Measurements from ENCODE around the gene C1QTNF12.

The C1QTNF12 gene

DNA sequence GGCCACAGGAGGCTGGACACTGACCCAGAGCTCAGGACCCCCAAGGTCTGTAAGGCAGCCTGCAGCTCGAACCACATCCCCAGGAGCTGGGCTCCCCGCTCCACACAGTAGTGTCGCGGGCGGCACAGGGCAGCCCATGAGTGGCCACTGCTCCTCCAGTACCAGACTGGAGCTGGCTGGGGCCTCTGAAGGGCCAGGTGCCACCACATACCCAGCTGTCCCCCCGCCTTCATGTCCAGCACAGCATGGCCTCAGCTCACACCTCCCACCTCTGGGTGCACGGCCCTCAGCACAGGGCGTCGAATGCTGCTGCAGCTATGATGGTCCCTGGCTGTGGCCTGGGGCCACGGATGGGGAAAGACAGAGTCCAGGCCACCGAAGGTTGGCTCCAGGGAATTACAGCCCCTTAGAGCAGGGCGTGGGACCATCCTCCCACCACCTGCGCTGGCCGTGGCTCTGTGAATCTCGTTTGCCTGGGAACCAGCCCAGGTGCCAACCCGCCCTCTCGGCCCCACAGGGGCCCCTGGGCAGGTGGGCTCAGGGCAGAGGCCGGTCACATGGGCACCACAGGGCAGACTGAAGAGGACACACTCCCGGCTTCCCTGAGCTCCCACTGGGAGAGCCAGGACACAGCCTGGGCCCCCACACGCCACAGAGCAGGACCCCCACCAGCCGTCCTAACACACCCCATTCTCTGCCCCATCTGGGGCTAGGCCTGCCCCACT lies 30.5 kb downstream of the C1QTNF12 start:
- TF ChIP-seq, protein P1, sequence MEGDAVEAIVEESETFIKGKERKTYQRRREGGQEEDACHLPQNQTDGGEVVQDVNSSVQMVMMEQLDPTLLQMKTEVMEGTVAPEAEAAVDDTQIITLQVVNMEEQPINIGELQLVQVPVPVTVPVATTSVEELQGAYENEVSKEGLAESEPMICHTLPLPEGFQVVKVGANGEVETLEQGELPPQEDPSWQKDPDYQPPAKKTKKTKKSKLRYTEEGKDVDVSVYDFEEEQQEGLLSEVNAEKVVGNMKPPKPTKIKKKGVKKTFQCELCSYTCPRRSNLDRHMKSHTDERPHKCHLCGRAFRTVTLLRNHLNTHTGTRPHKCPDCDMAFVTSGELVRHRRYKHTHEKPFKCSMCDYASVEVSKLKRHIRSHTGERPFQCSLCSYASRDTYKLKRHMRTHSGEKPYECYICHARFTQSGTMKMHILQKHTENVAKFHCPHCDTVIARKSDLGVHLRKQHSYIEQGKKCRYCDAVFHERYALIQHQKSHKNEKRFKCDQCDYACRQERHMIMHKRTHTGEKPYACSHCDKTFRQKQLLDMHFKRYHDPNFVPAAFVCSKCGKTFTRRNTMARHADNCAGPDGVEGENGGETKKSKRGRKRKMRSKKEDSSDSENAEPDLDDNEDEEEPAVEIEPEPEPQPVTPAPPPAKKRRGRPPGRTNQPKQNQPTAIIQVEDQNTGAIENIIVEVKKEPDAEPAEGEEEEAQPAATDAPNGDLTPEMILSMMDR (IDR thresholded peaks at IDR 0.05; ENCODE audit: low read depth, low read length), result no peak
- no peak overlapping the region for H3K4me3 ChIP-seq (ENCODE audit: low read depth, low read length)
- in situ Hi-C loops (cut with HindIII; ENCODE audit: low sequenced_read_pairs), result no loop called here
- no peak for DNase-seq (ENCODE audit: low read depth, low spot score)

DNA sequence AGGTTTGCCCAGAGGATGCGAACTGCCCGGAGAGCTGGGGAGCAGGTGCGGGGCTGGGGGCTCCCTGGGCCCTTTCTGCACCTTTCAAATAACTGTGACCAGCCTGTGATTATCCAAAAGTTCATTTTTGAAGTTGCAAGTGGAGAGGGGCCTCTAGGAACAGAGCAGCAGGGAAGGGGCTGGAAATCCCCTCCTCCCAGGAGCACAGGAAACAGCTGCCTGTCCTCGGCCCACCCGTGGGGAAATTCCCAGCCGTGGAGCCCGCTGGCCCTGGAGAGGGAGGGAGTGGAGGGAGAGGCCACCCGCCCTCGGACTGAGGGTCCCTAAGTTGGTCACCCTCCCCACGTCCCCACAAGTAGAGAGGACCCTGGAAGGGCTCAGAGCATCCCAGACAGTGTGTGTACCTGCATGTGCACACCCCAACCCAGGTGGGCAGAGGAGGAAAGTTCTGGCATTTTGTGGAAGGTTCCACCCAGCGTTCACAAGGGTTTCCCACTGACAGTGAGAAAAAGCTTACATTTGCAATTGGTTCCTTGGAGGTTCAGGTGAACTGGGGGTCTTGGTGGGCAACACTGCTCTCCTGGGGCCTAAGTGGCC lies 31.3 kb downstream of the C1QTNF12 start:
- in situ Hi-C loops (cut with HindIII; ENCODE audit: low sequenced_read_pairs), result no loop called here
- no peak for DNase-seq (ENCODE audit: low read depth, low spot score)

DNA sequence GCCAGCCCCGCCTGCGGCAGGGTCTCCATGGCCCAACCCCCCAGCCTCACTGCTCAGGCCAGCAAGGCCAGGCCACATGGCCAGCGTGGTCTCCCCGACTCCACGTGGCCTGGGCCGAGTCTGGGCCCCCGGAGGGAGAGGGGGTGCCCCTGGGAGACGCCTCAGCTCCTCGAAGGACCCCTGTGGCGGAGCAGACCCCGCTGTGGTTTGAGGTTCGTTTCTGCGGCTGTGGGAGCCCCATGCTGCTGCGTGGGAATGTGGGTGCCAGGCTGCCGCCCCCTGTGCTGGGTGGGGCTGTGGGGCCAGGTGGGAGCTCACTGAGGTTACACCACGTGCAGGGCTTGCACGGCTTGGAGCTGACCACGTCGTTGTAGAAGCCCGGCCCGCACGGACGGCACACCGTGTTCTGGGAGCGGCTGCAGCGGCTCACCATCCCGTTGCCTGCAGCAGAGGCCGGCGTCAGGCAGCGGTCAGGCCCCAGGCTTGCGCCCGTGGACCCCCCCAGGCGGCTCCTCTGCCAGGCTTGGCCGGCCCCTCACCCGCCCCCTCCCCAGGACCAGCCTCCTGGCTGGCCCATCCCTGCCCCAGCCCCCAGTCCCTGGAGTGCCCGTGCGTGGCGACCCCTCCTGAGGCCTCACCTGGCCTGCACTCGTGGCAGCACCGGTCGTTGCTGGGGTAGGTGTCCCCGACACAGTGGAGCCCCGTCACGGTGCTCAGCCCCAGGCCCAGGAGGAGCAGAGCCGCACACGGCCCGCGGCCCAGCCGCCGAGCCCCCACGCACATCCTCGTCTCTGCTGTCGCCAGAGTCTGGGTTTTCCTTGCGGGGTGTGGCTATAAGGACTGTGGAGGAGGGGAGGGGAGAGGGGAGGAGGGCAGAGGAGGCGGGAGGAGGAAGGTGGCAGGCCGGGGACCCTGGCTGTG lies 32.9 kb downstream of the C1QTNF12 start, which contains the start of gene TNFRSF4:
TSS of gene TNFRSF4 (minus strand) at position 809 of the 921 bp plus-strand sequence. CDS start at position 783, 26 bp downstream.
- H3K4me3 ChIP-seq (ENCODE audit: low read depth, low read length), result no peak within 1 kb of the TSS
- TF ChIP-seq, protein P1 (IDR thresholded peaks at IDR 0.05; ENCODE audit: low read depth, low read length), result no peak
- no peak for DNase-seq (ENCODE audit: low read depth, low spot score)
- in situ Hi-C loops (cut with HindIII; ENCODE audit: low sequenced_read_pairs), result no loop called here

More for the DNA sequence above, 31.3 kb downstream of the C1QTNF12 start:
- TF ChIP-seq, protein P1 (IDR thresholded peaks at IDR 0.05; ENCODE audit: low read depth, low read length), result no peak
- no peak overlapping the region for H3K4me3 ChIP-seq (ENCODE audit: low read depth, low read length)

DNA sequence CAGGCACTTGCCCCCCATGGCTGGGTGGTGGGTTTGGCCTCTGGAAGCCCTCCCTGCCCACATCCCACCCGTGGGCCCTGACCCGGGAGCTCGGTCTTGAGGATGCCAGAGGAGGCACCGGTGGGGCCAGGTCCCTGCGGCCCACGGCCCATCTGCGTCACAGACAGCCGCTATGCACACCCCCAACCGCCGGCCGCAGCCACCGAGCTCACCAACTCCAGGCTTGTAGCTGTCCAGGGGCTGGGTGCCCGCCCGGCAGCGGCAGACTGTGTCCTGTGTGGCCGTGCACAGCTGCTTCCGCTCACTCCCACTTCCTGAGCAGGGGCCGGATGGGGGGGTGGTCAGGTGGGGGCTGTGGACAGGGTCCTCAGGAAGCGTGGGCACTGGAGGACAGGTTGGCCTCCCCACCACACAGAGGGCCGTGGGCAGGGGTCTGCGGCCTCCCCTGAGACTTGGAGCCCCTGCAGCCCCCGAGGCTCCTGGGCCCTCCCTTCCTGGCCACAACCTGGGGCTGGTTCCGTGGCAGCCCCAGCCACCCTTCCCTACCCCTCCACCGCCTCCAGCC lies 33.7 kb downstream of the C1QTNF12 start:
- DNase-seq (ENCODE audit: low read depth, low spot score), result no peak
- H3K4me3 ChIP-seq (ENCODE audit: low read depth, low read length), result no peak overlapping the region
- in situ Hi-C loops (cut with HindIII; ENCODE audit: low sequenced_read_pairs), result no loop called here
- TF ChIP-seq, protein P1 (IDR thresholded peaks at IDR 0.05; ENCODE audit: low read depth, low read length), result no peak

DNA sequence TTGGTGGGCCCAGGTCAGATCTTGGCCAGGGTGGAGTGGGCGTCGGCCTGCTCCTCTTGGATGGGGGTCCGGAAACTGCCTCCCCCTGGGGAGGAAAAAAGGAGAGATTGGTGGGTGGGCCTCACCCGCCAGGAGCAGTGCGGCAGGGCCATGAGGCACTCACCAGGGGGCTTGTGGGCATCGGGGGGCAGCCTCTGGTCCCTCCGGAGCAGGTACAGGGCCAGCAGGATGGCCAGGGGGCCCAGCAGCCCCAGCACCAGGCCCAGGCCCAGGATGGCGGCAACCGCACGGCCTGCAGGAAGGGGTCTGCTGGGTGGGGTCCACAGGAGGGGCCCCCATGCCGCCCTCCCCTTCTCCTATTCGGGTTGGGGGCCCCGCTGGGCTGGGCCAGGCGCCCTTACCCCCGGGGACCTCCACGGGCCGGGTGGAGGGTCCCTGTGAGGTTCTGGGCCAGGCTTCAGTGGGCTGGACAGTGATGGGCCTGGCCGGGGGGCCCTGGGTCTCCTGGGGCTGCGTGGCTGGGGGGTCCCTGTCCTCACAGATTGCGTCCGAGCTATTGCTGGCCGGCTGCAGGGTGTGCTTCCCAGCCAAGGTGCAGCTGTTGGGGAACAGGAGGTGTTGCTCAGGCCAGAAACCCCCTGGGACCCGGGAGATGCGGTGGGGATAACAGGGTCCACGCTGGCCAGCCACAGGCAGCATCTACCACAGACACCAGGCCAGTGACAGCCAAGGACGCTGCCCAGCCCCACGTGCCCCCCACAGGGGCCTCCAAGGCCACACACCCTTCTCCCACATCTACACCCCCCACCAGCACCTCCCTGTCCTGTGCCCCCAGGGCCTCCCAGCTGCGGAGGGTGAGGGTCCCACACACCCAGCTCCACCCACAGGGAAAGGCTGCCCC lies 34.7 kb downstream of the C1QTNF12 start:
- no peak overlapping the region for H3K4me3 ChIP-seq (ENCODE audit: low read depth, low read length)
- DNase-seq (ENCODE audit: low read depth, low spot score), result no peak
- TF ChIP-seq, protein P1 (IDR thresholded peaks at IDR 0.05; ENCODE audit: low read depth, low read length), result no peak
- in situ Hi-C loops (cut with HindIII; ENCODE audit: low sequenced_read_pairs), result no loop called here

Data from astrocyte of the spinal cord (primary cell).